Natural killer cell (primary cell): ENCODE results near the gene TRAT1. TPM values are rescaled to one million over a fixed set of nuclear protein-coding genes. Genes with fewer than 3 reads are reported as not detected.

Source experiments
- ATAC-seq, 3 donors: fragments of 150-1000 bp in 2 of 3; fragments of 200-7000 bp in 1 of 3; cut with Tn5 transposase; 1 replicate in 1 of 3; 2 replicates in 2 of 3; pipeline ENCODE4 v1.10.0; 2021; ENCODE audit warnings: mild to moderate bottlenecking in 2 of 3, moderate library complexity in 2 of 3
- DNase-seq, 2 donors: peaks; one replicate each; pipeline versions ENCODE4 v3.0.0 to v3.0.0-alpha.2; 2013 to 2021; ENCODE audit warnings: mixed read lengths in 1 of 2
- H3K27ac ChIP-seq: one replicate; pipeline ENCODE4 v1.5.1; 2013; ENCODE audit warnings: mild to moderate bottlenecking, low read length
- H3K27me3 ChIP-seq: one replicate; pipeline ENCODE4 v1.6.1; 2013; ENCODE audit warnings: low read length; ENCODE audit not compliant: control insufficient read depth, insufficient read depth
- H3K36me3 ChIP-seq: one replicate; pipeline ENCODE4 v1.6.1; 2013; ENCODE audit warnings: low read length; ENCODE audit not compliant: control insufficient read depth, insufficient read depth
- H3K4me1 ChIP-seq: one replicate; pipeline ENCODE4 v1.6.1; 2013; ENCODE audit warnings: low read length; ENCODE audit not compliant: control insufficient read depth, insufficient read depth
- H3K4me3 ChIP-seq: one replicate; pipeline ENCODE4 v1.5.1; 2013; ENCODE audit warnings: low read length
- H3K9me3 ChIP-seq: one replicate; pipeline ENCODE4 v1.6.1; 2013; ENCODE audit warnings: low read length; ENCODE audit not compliant: control insufficient read depth, insufficient read depth
- H3K27ac Mint-ChIP-seq, 2 donors: one replicate each; pipeline ENCODE4 v1.8.0; 2022; ENCODE audit warnings: mild to moderate bottlenecking in 2 of 2, mixed read lengths in 2 of 2, moderate library complexity in 1 of 2
- H3K27me3 Mint-ChIP-seq, 2 donors: one replicate each; pipeline ENCODE4 v1.8.0; 2022; ENCODE audit warnings: low read depth in 2 of 2, mixed read lengths in 2 of 2
- H3K36me3 Mint-ChIP-seq: one replicate; pipeline ENCODE4 v1.8.0; 2022; ENCODE audit warnings: mixed read lengths
- H3K4me1 Mint-ChIP-seq, 2 donors: one replicate each; pipeline ENCODE4 v1.8.0; 2022; ENCODE audit warnings: mixed read lengths in 2 of 2
- H3K4me3 Mint-ChIP-seq: one replicate; pipeline ENCODE4 v1.8.0; 2022; ENCODE audit warnings: mild to moderate bottlenecking, moderate library complexity, mixed read lengths
- H3K9me3 Mint-ChIP-seq, 2 donors: one replicate each; pipeline ENCODE4 v1.8.0; 2022; ENCODE audit warnings: mixed read lengths in 2 of 2
- CTCF ChIP-seq: fragments of 200-600 bp; IDR thresholded peaks from one replicate; pipeline ENCODE4 v1.8.0; 2022; ENCODE audit warnings: antibody characterized with exemption
- WGBS: methylation state at CpG from one replicate; pipeline ENCODE4 v1.1.7; 2013; ENCODE audit warnings: missing lambda C conversion rate; ENCODE audit not compliant: insufficient coverage; 5-methylcytosine and 5-hydroxymethylcytosine counted together
- intact Hi-C: fragments of 100-400 bp; cut with micrococcal nuclease; formaldehyde crosslinking; loops from one replicate; pipeline ENCODE4 v1.14.2; 2022
- total RNA-seq, 4 donors: library from RNA; stranded (reverse); fragments of 120-200 nt in 1 of 4; gene quantifications; one replicate each; pipeline versions ENCODE4 v1.2.3 to v1.2.4, GENCODE V29; 2013 to 2022

Gene TRAT1
- total RNA-seq, 3 donors from 2014 or later (not counting 1 experiment from before 2014, with no cell fraction given), result 1.6 to 9.1 (median 2.4) TPM

GRCh38 chr3:108780235-108780634, 42.4 kb upstream of the TRAT1 start:
- H3K27me3 Mint-ChIP-seq, result peaks cover 3 to 7% of the 10 kb centered on the region in 2 donors
- H3K27ac Mint-ChIP-seq, result no peak overlapping the region
- Histone ChIP-seq H3K4me1 (no peaks in the 10 kb centered on the region), H3K27ac (no peak overlapping the region), H3K4me3 (no peak overlapping the region), H3K36me3 (no peaks in the 10 kb centered on the region), H3K27me3 (no peaks in the 10 kb centered on the region), H3K9me3 (no peaks in the 10 kb centered on the region)
- intact Hi-C loops, result no loop called here
- no peaks in the 10 kb centered on the region for H3K9me3 Mint-ChIP-seq
- H3K36me3 Mint-ChIP-seq, result no peaks in the 10 kb centered on the region
- H3K4me3 Mint-ChIP-seq, result no peak overlapping the region
- peaks cover 10 to 12% of the 10 kb centered on the region in 2 donors for H3K4me1 Mint-ChIP-seq
- DNase-seq, result peak in 1 of 2 donors; percentile 60
- no peak for TF ChIP-seq CTCF
- 60% methylated on average over 4 of the region's 4 CpGs for WGBS
- peak in 1 of 3 donors; percentile 35 for ATAC-seq

DNA sequence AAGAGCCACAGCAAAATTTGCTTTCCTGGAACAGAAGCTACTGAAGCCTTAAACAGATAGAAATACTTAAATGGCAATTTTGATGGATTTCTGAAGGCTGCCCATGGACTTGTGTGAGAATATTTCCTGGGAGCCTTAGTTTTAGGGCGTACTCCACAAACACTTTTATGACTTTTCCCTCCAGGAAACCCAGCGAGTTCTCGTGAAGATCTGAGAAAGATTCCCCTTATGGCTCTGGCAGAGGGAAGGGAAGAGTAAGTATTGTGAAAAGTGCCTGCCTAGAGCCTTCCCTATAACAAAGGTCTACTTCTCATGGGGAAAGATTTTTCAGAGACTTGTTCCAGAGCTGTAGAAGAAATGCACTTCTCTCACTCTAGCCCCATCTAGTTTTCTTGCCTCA, 31.1 kb upstream of the TRAT1 start:
- ATAC-seq (no peak), DNase-seq (no peak)
- no peak overlapping the region for H3K27ac Mint-ChIP-seq
- Histone ChIP-seq H3K9me3 (no peaks in the 10 kb centered on the region), H3K27me3 (peaks cover 2% of the 10 kb centered on the region), H3K4me3 (no peak overlapping the region), H3K4me1 (no peaks in the 10 kb centered on the region), H3K27ac (no peak overlapping the region), H3K36me3 (no peaks in the 10 kb centered on the region)
- H3K4me1 Mint-ChIP-seq, result no peaks in the 10 kb centered on the region
- peaks cover 0 to 5% of the 10 kb centered on the region in 2 donors for H3K9me3 Mint-ChIP-seq
- no peak overlapping the region for H3K4me3 Mint-ChIP-seq
- intact Hi-C loops, result no loop called here
- TF ChIP-seq CTCF, result no peak
- 40% methylated on average over 1 of the region's 3 CpGs for WGBS
- no peaks in the 10 kb centered on the region for H3K36me3 Mint-ChIP-seq
- peaks cover 0 to 24% of the 10 kb centered on the region in 2 donors for H3K27me3 Mint-ChIP-seq

DNA sequence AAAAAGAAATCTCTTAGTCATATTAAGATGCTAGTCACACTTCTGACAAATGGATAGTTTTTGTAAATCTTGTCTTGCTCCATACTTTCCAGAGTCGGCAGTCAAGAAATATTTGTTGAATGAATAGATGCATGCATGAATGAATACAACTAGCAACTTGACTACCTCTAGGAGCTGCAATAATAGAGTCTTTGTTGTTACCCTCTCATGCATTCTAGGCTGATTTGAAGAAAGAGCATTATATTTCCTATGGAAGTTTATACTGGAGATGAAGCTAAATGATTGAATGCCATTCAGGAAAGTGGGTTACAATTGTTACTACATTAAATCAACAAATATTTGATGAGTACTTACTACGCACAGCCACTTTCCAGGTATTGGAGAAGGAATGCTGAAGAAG, 18.1 kb upstream of the TRAT1 start:
- Mint-ChIP-seq H3K4me1 (peaks cover 19 to 22% of the 10 kb centered on the region in 2 donors), H3K9me3 (peaks cover 0 to 5% of the 10 kb centered on the region in 2 donors), H3K27ac (peak overlapping the region in 1 of 2 donors; percentile 85), H3K36me3 (peaks cover 9% of the 10 kb centered on the region), H3K27me3 (no peaks in the 10 kb centered on the region), H3K4me3 (peak overlapping the region; percentile 7)
- Histone ChIP-seq H3K36me3 (no peaks in the 10 kb centered on the region), H3K4me1 (peaks cover 12% of the 10 kb centered on the region), H3K9me3 (no peaks in the 10 kb centered on the region), H3K27ac (no peak overlapping the region), H3K27me3 (no peaks in the 10 kb centered on the region), H3K4me3 (no peak overlapping the region)
- TF ChIP-seq CTCF, result no peak
- no peak for ATAC-seq
- no peak for DNase-seq
- 81% methylated on average over 2 of the region's 2 CpGs for whole genome bisulfite sequencing
- intact Hi-C loops, result no loop called here

DNA sequence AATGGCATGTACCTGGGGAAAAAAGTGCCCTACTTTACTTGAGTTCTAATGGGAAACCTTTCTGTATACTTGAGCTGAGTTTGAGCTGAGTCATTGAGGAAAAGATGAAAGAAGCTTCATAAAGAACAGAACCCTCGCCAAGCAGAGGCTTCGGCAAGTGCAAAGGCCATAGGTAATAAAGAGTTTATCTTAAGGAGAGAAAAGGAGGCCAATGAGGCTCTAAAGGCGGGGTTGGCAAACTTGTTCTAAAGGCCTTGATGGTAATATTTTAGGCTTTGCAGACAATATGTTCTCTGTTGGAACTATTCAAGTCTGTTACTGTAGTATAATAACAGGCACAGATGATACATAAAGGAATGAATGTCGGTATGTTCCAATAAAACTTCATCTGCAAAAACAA, 17.6 kb upstream of the TRAT1 start:
- H3K4me1 Mint-ChIP-seq, result peaks cover 19 to 22% of the 10 kb centered on the region in 2 donors
- DNase-seq, result no peak
- ATAC-seq, result no peak
- H3K9me3 Mint-ChIP-seq, result peaks cover 0 to 5% of the 10 kb centered on the region in 2 donors
- TF ChIP-seq CTCF, result no peak
- Histone ChIP-seq H3K36me3 (no peaks in the 10 kb centered on the region), H3K4me3 (no peak overlapping the region), H3K4me1 (peaks cover 12% of the 10 kb centered on the region), H3K27me3 (no peaks in the 10 kb centered on the region), H3K27ac (no peak overlapping the region), H3K9me3 (no peaks in the 10 kb centered on the region)
- H3K36me3 Mint-ChIP-seq, result peaks cover 9% of the 10 kb centered on the region
- intact Hi-C loops, result no loop called here
- WGBS, result over 99% methylated on average over 4 of the region's 4 CpGs
- no peaks in the 10 kb centered on the region for H3K27me3 Mint-ChIP-seq
- H3K4me3 Mint-ChIP-seq, result peak overlapping the region; percentile 7
- peak overlapping the region; percentile 18 to 85 for H3K27ac Mint-ChIP-seq
